ENCODE data around the gene ROBO1.

GRCh38 chr3:79378064-79378463 lies 389.7 kb downstream of the ROBO1 start:
- no peak for TF ChIP-seq POLR2A (IDR thresholded peaks at IDR 0.05)
- TF ChIP-seq CTCF (IDR thresholded peaks at IDR 0.05): no peak
- TF ChIP-seq POLR2AphosphoS5 (IDR thresholded peaks at IDR 0.05): no peak
